CD4-positive, alpha-beta T cell (primary cell): ENCODE results near the gene TMEM106C. TPM values are rescaled to one million over a fixed set of nuclear protein-coding genes. Genes with fewer than 3 reads are reported as not detected.

Experiments used
- ATAC-seq: fragments of 200-7000 bp; cut with Tn5 transposase; one replicate; pipeline ENCODE4 v1.10.0; 2022; ENCODE audit warnings: mild to moderate bottlenecking; ENCODE audit not compliant: poor library complexity
- CTCF ChIA-PET: fragments of 350-600 bp; sonication (Branson Sonifier 250); formaldehyde crosslinking; loops from one replicate; lab custom pipeline; 2021; ENCODE audit warnings: antibody characterized with exemption, inconsistent platforms; lab: Charles Lee
- POLR2A ChIA-PET: fragments of 350-600 bp; sonication (Branson Sonifier 250); formaldehyde crosslinking; loops from one replicate; lab custom pipeline; 2021; ENCODE audit warnings: antibody characterized with exemption, inconsistent platforms; lab: Charles Lee
- DNase-seq, 14 experiments: peaks; one replicate each; pipeline ENCODE4 v3.0.0-alpha.2; 2013 to 2020; ENCODE audit warnings: mixed read lengths in 2 of 14
- H3K27ac ChIP-seq, 2 donors: one replicate each; pipeline versions ENCODE4 v1.5.1 to v1.7.0; 2013; ENCODE audit warnings: low read length in 2 of 2, low read depth in 1 of 2, mild to moderate bottlenecking in 1 of 2
- H3K27me3 ChIP-seq, 2 experiments: 1 replicate in 1 of 2; 2 replicates in 1 of 2; pipeline versions ENCODE4 v1.6.1 to v1.7.0; 2013; ENCODE audit warnings: low read length in 2 of 2, control low read depth in 1 of 2, mild to moderate bottlenecking in 1 of 2, moderate library complexity in 1 of 2; ENCODE audit not compliant: insufficient read depth in 2 of 2, control insufficient read depth in 1 of 2
- H3K36me3 ChIP-seq: one replicate; pipeline ENCODE4 v1.6.1; 2013; ENCODE audit warnings: low read length, control low read depth; ENCODE audit not compliant: insufficient read depth
- H3K4me1 ChIP-seq: one replicate; pipeline ENCODE4 v1.6.1; 2013; ENCODE audit warnings: low read length, control low read depth; ENCODE audit not compliant: insufficient read depth
- H3K4me3 ChIP-seq: one replicate; pipeline ENCODE4 v1.5.1; 2013; ENCODE audit warnings: mild to moderate bottlenecking, low read length, moderate library complexity
- H3K9me3 ChIP-seq, 2 experiments: 1 replicate in 1 of 2; 2 replicates in 1 of 2; pipeline versions ENCODE4 v1.6.1 to v1.7.0; 2013; ENCODE audit warnings: low read length in 2 of 2, mild to moderate bottlenecking in 2 of 2, control low read depth in 1 of 2, moderate library complexity in 1 of 2; ENCODE audit not compliant: control insufficient read depth in 1 of 2, insufficient read depth in 1 of 2
- H3K27ac Mint-ChIP-seq: one replicate; pipeline ENCODE4 v1.8.0; 2020; ENCODE audit warnings: mixed read lengths
- H3K27me3 Mint-ChIP-seq: one replicate; pipeline ENCODE4 v1.8.0; 2021; ENCODE audit warnings: mixed read lengths
- H3K36me3 Mint-ChIP-seq: one replicate; pipeline ENCODE4 v1.8.0; 2021; ENCODE audit warnings: low read depth, mixed read lengths
- H3K4me1 Mint-ChIP-seq: one replicate; pipeline ENCODE4 v1.8.0; 2021; ENCODE audit warnings: low read depth, mixed read lengths
- H3K4me3 Mint-ChIP-seq: one replicate; pipeline ENCODE4 v1.8.0; 2020; ENCODE audit warnings: mild to moderate bottlenecking, mixed read lengths
- H3K9me3 Mint-ChIP-seq: one replicate; pipeline ENCODE4 v1.8.0; 2020; ENCODE audit warnings: mixed read lengths
- CTCF ChIP-seq: fragments of 200-600 bp; IDR thresholded peaks from one replicate; pipeline ENCODE4 v1.8.0; 2022; ENCODE audit warnings: antibody characterized with exemption, mild to moderate bottlenecking
- intact Hi-C, 2 experiments: fragments of 100-400 bp; cut with DNase I in 1 of 2; cut with micrococcal nuclease in 1 of 2; formaldehyde crosslinking; loops; one replicate each; pipeline versions ENCODE4 v1.15.1 to v1.9.0; 2023 to 2025; cut with DNase I, micrococcal nuclease
- total RNA-seq, 174 experiments: library from RNA in 2 of 174; stranded (reverse) in 2 of 174; gene quantifications; one replicate each; pipeline ENCODE4 v1.2.3 and lab custom pipeline; 2021 to 2026

Gene TMEM106C
- total RNA-seq, 2 experiments from 2014 or later: 17.4 to 20.3 TPM

GRCh38 chr12:47941871-47942613, 21.4 kb upstream of the TMEM106C start:
- ATAC-seq (peak; percentile 48), DNase-seq (peak in 13 of 14 experiments; percentile 14 to 70 (median 43))
- ChIA-PET CTCF (interaction anchor here (1.0 kb wide), 1 partner anchor 513 kb away, joined by 3 read pairs; no protein-coding TSS in a partner anchor), POLR2A (no interaction called here)
- Mint-ChIP-seq H3K27me3 (peaks cover 18% of the 10 kb centered on the region), H3K9me3 (no peaks in the 10 kb centered on the region), H3K36me3 (no peaks in the 10 kb centered on the region), H3K4me3 (no peak overlapping the region), H3K27ac (no peak overlapping the region), H3K4me1 (no peaks in the 10 kb centered on the region)
- no peaks in the 10 kb centered on the region for H3K9me3 ChIP-seq
- peaks cover 3% of the 10 kb centered on the region for H3K4me1 ChIP-seq
- intact Hi-C loops: loop anchor here (2.0 to 10.0 kb wide), 4 partner anchors 223 to 675 kb away; no protein-coding TSS in a partner anchor
- no peak overlapping the region for H3K27ac ChIP-seq
- no peaks in the 10 kb centered on the region for H3K36me3 ChIP-seq
- H3K4me3 ChIP-seq: no peak overlapping the region
- H3K27me3 ChIP-seq: peaks cover 4 to 10% of the 10 kb centered on the region in 2 experiments
- peak; percentile 26 for TF ChIP-seq CTCF

GRCh38 chr12:47942614-47943225, 20.7 kb upstream of the TMEM106C start:
- Mint-ChIP-seq H3K4me3 (no peak overlapping the region), H3K36me3 (no peaks in the 10 kb centered on the region), H3K4me1 (no peaks in the 10 kb centered on the region), H3K27ac (no peak overlapping the region), H3K27me3 (peaks cover 19% of the 10 kb centered on the region), H3K9me3 (no peaks in the 10 kb centered on the region)
- no peak for ATAC-seq
- DNase-seq: no peak
- no peak for TF ChIP-seq CTCF
- ChIA-PET CTCF (interaction anchor here (1.0 kb wide), 1 partner anchor 512 kb away, joined by 3 read pairs; no protein-coding TSS in a partner anchor), POLR2A (no interaction called here)
- H3K4me3 ChIP-seq: no peak overlapping the region
- peaks cover 3% of the 10 kb centered on the region for H3K4me1 ChIP-seq
- peaks cover 4 to 10% of the 10 kb centered on the region in 2 experiments for H3K27me3 ChIP-seq
- no peak overlapping the region for H3K27ac ChIP-seq
- no peaks in the 10 kb centered on the region for H3K9me3 ChIP-seq
- intact Hi-C loops: loop anchor here (2.0 to 10.0 kb wide), 4 partner anchors 222 to 675 kb away; no protein-coding TSS in a partner anchor
- no peaks in the 10 kb centered on the region for H3K36me3 ChIP-seq

GRCh38 chr12:47943623-47944340, 19.6 kb upstream of the TMEM106C start:
- Histone ChIP-seq H3K27ac (no peak overlapping the region), H3K36me3 (no peaks in the 10 kb centered on the region), H3K27me3 (peaks cover 4 to 10% of the 10 kb centered on the region in 2 experiments), H3K9me3 (no peaks in the 10 kb centered on the region), H3K4me3 (no peak overlapping the region), H3K4me1 (peaks cover 3% of the 10 kb centered on the region)
- Mint-ChIP-seq H3K27me3 (peaks cover 19% of the 10 kb centered on the region), H3K4me3 (no peak overlapping the region), H3K36me3 (no peaks in the 10 kb centered on the region), H3K4me1 (no peaks in the 10 kb centered on the region), H3K9me3 (no peaks in the 10 kb centered on the region), H3K27ac (no peak overlapping the region)
- intact Hi-C loops: loop anchor here (2.0 to 10.0 kb wide), 4 partner anchors 221 to 674 kb away; no protein-coding TSS in a partner anchor
- DNase-seq: no peak
- TF ChIP-seq CTCF: no peak
- ChIA-PET CTCF (no interaction called here), POLR2A (no interaction called here)
- ATAC-seq: no peak
